RWPE1 (cell line): ENCODE measurements around the gene AMH.
"Not testable (repeated sequence)": the region's sequence is repeated elsewhere in the genome, so short reads cannot be mapped to it uniquely, and the experiment has no call there.

Experiments
- CTCF ChIA-PET: fragments of 350-600 bp; sonication (Branson Sonifier 250); formaldehyde crosslinking; extraction: SDS; loops from one replicate; lab custom pipeline; 2021; lab: Yijun Ruan, JAX
- POLR2A ChIA-PET: fragments of 400-600 bp; formaldehyde crosslinking; extraction: SDS; loops from one replicate; lab custom pipeline; 2020; ENCODE audit warnings: antibody characterized with exemption; ENCODE audit not compliant: low non-redundant PET; lab: Yijun Ruan, JAX
- DNase-seq: peaks from one replicate; pipeline ENCODE4 v3.0.0; 2012; ENCODE audit warnings: low spot score
- H3K27ac ChIP-seq: fragments of 450-650 bp; 2 replicates; pipeline ENCODE4 v1.5.1; 2017
- TF ChIP-seq, protein P1 (sequence below): fragments of 450-650 bp; conservative IDR thresholded peaks from 2 replicates; pipeline ENCODE4 v1.5.1; 2017; ENCODE audit warnings: low read depth, mild to moderate bottlenecking

The AMH gene

DNA sequence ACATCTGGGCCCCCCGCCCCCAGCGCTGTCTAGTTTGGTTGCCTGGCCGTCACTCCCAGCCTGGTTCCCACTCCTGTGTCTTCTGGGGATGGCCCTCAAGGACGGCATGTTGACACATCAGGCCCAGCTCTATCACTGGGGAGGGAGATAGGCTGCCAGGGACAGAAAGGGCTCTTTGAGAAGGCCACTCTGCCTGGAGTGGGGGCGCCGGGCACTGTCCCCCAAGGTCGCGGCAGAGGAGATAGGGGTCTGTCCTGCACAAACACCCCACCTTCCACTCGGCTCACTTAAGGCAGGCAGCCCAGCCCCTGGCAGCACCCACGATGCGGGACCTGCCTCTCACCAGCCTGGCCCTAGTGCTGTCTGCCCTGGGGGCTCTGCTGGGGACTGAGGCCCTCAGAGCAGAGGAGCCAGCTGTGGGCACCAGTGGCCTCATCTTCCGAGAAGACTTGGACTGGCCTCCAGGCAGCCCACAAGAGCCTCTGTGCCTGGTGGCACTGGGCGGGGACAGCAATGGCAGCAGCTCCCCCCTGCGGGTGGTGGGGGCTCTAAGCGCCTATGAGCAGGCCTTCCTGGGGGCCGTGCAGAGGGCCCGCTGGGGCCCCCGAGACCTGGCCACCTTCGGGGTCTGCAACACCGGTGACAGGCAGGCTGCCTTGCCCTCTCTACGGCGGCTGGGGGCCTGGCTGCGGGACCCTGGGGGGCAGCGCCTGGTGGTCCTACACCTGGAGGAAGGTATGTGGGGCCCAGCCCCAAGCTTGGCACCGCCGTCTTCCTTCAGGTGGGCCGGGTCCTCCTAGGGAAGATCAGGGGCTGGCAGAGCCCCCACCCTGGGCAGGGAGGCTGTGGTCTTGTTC is at the start of gene AMH:
TSS of gene AMH (plus strand) at position 314 of the 857 bp plus-strand sequence. CDS start at position 324, 10 bp downstream.
- no peak for DNase-seq
- ChIA-PET POLR2A (no interaction called here), CTCF (interaction anchor here (0.6 kb wide), 1 partner anchor 348 kb away, joined by 6 read pairs; no protein-coding TSS in a partner anchor)
- TF ChIP-seq, protein P1, sequence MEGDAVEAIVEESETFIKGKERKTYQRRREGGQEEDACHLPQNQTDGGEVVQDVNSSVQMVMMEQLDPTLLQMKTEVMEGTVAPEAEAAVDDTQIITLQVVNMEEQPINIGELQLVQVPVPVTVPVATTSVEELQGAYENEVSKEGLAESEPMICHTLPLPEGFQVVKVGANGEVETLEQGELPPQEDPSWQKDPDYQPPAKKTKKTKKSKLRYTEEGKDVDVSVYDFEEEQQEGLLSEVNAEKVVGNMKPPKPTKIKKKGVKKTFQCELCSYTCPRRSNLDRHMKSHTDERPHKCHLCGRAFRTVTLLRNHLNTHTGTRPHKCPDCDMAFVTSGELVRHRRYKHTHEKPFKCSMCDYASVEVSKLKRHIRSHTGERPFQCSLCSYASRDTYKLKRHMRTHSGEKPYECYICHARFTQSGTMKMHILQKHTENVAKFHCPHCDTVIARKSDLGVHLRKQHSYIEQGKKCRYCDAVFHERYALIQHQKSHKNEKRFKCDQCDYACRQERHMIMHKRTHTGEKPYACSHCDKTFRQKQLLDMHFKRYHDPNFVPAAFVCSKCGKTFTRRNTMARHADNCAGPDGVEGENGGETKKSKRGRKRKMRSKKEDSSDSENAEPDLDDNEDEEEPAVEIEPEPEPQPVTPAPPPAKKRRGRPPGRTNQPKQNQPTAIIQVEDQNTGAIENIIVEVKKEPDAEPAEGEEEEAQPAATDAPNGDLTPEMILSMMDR: no peak
- H3K27ac ChIP-seq: peak within 1 kb of the TSS; percentile 49

DNA sequence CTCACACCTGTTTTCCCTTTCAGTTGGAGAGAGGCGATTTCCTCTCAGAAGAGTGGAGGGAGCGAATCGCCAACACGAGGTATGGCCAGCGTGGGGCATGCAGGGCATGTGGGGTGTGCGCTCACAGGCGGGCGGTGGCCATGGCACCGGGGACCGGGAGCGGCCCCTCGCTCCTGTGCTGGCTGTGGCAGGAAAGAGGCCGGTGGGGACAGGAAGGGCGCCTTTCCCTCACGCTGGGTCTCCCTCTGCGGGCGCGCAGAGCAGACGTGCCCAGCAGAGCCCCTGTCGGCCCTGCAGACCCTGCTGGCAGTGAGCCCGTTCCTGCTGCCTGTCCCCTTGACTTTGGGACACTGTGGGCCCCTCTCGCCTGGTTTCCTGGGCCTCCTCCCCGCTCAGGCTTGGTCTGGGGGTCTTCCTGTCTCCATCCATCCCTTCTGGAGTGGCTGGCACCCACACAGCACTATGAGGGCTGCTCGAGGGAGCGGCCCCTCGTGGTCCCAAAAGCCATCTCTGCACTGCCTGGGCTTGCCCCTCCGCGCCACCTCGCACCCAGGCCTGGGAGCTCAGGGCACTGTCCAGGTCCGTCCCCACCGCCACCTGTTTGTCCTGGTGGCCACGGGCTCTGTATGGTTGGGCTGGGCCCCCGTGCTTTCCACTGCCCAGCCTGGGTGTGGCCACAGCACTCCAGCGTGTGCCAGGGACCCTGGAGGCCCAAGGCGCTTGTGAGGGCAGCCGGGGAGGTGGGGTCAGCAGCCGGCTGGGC is 49.1 kb upstream of the AMH start:
- peak overlapping the region; percentile 20 for H3K27ac ChIP-seq
- CTCF ChIA-PET: interaction anchor here (0.7 kb wide), 1 partner anchor 17 kb away, joined by 3 read pairs; no protein-coding TSS in a partner anchor

DNA sequence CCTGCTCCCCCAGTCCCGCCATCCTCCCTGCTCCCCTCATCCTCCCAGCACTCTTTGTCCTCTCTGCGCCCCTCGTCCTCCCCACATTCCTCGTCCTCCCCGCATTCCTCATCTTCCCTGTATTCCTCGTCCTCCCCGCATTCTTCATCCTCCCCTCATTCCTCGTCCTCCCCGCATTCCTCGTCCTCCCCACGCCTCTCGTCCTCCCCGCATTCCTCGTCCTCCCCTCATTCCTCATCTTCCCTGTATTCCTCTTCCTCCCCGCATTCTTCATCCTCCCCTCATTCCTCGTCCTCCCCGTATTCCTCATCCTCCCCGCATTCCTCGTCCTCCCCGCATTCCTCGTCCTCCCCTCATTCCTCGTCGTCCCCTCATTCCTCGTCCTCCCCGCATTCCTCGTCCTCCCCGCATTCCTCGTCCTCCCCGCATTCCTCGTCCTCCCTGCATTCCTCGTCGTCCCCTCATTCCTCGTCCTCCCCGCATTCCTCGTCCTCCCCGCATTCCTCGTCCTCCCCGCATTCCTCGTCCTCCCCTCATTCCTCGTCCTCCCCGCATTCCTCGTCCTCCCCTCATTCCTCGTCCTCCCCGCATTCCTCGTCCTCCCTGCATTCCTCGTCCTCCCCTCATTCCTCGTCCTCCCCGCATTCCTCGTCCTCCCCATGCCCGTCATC is 48.4 kb upstream of the AMH start:
- POLR2A ChIA-PET, DNase-seq, H3K27ac ChIP-seq, CTCF ChIA-PET: not testable (repeated sequence)

More for the DNA sequence above, 49.1 kb upstream of the AMH start:
- POLR2A ChIA-PET: no interaction called here
- TF ChIP-seq, protein P1: no peak
- DNase-seq: no peak

DNA sequence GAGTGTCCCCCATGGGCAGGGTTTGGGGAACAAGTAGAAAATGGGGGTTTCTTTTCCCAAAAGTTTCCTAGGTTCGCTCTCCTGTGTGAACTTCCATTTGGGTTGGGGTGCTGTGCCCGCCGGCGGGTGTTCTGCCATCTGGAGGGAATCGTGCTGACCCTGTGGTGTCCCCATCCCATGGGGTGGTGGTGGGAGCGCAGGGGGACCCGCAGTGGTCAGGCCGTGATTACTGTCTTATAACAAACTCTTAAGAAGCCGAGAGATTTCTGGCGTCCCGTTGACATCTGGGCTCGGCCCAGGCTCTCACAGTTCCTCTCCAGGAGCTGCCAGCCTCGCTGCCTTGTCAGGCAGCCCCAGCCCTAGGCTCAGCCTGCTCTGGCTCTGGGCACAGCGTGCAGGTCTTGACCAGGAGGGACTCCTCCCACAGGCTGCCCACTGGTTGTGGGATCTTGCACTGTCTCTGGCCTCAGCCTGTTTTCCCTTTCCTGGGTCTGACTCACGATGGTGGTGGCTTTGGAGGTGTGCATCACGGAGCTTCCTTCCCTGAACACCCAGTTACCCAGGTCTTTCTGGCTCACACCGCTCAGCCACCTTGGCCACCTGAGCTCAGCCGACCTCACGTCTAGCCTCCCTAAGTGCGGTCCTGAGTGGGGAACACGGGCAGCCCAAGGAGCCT is 47.5 kb upstream of the AMH start:
- DNase-seq: peak; percentile 30
- H3K27ac ChIP-seq: peak overlapping the region; percentile 28
- TF ChIP-seq, protein P1: no peak
- ChIA-PET CTCF (interaction anchor here (0.6 kb wide), 2 partner anchors 34 to 46 kb away, joined by 3 to 4 read pairs; partner anchors contain the start of gene PLEKHJ1), POLR2A (interaction anchor here (0.5 kb wide), 1 partner anchor 14 kb away, joined by 4 read pairs; no protein-coding TSS in a partner anchor)

DNA sequence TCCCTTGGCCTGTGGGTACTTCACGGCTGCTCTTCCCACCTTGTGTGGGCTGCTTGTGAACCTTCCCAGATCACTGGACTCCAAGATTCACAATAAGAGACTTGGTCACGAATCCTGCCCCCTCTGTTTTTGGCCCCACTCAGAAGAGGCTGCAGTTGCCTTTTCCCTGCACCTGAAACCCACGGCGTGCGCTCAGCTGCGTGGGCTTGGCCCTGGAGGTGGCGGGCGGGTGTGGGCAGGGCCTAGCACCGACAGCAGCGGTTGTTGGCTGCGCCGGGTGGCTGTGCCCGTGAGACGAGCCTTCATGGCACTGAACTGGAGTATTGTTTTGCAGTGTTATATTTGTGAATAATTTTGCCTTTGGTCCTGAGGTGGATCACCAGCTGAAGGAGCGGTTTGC is 46.8 kb upstream of the AMH start:
- CTCF ChIA-PET: interaction anchor here (0.8 kb wide), 1 partner anchor 30 kb away, joined by 3 read pairs; no protein-coding TSS in a partner anchor
- peak overlapping the region; percentile 28 for H3K27ac ChIP-seq
- DNase-seq: no peak
- TF ChIP-seq, protein P1: no peak
- POLR2A ChIA-PET: interaction anchor here (0.5 kb wide), 1 partner anchor 14 kb away, joined by 4 read pairs; no protein-coding TSS in a partner anchor

DNA sequence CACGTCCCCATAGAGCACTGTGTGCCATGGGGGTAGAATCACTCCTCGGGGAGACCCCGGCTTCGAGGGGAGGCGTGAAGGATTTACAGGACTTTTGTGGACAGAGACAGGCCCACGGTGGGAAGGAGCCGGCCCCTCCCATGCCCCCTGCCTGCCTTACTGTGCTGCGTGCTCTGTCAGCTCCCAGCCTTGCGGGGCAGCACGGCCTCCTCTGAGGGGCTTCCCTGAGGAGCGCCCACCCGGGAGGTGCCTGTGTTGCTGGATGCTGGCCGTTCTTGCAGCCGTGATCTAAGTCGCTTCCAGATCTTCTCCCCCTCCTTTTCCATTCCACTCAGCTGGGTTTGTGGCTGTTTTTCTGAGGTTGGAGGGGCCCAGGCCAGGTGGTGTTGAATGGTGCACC is 42.1 kb upstream of the AMH start:
- ChIA-PET POLR2A (no interaction called here), CTCF (no interaction called here)
- TF ChIP-seq, protein P1: no peak
- no peak for DNase-seq
- peak overlapping the region; percentile 21; the same call in 1 of the 2 replicates for H3K27ac ChIP-seq
